Stimulated activated naive B cell treated with anti-CD40 and anti-IgM and Interleukin-4, amounts not matched to agents 10 μg/mL and 1 μg/mL and 100 μg/mL, for 72 hours (primary cell): ENCODE data around the gene ACTR2.
A peak's percentile ranks its signal among the peaks of the same experiment; 100 is the strongest.

ENCODE experiments used
- ATAC-seq, 2 donors: fragments of 150-1000 bp; cut with Tn5 transposase; replicated peaks; 2 replicates each; pipeline ENCODE4 v1.10.0; 2021; ENCODE audit warnings: moderate library complexity in 1 of 2
- DNase-seq: peaks from one replicate; pipeline ENCODE4 v3.0.0; 2021
- H3K27ac Mint-ChIP-seq: one replicate; pipeline ENCODE4 v1.8.0; 2022; ENCODE audit warnings: mild to moderate bottlenecking, mixed read lengths
- H3K27me3 Mint-ChIP-seq, 2 donors: one replicate each; pipeline ENCODE4 v1.8.0; 2022; ENCODE audit warnings: mixed read lengths in 2 of 2
- H3K36me3 Mint-ChIP-seq, 2 donors: one replicate each; pipeline ENCODE4 v1.8.0; 2022; ENCODE audit warnings: mixed read lengths in 2 of 2, mild to moderate bottlenecking in 1 of 2
- H3K4me1 Mint-ChIP-seq, 2 donors: one replicate each; pipeline ENCODE4 v1.8.0; 2022; ENCODE audit warnings: mixed read lengths in 2 of 2, mild to moderate bottlenecking in 1 of 2
- H3K4me3 Mint-ChIP-seq, 2 donors: one replicate each; pipeline ENCODE4 v1.8.0; 2022; ENCODE audit warnings: mild to moderate bottlenecking in 2 of 2, mixed read lengths in 2 of 2, moderate library complexity in 1 of 2
- H3K9me3 Mint-ChIP-seq, 2 donors: one replicate each; pipeline ENCODE4 v1.8.0; 2022; ENCODE audit warnings: mixed read lengths in 2 of 2, mild to moderate bottlenecking in 1 of 2

Gene ACTR2

DNA sequence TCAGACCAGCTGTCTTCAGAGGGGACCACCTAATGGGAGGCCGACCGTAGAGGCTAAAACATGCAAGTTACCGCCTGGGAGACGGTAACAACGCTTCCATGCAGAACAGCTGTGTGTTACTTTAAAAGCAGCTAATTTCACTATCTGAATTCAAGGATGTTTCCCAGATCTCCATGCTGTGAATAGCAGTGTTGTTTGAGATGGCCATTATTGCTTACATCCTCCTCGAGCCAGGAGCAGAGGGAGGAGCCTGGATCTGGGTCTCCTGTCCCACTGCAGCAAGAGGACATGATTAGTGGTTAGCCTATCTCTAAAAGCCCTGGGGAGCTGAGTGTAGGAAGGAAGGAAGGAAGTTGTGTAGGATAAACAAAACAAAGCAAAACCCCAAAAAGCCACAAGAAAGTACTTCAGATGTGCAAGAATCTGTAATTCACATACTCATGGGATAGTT is 50.9 kb downstream of the ACTR2 start:
- ATAC-seq (peak; percentile 11 to 25), DNase-seq (no peak)
- H3K9me3 Mint-ChIP-seq, result no peaks in the 10 kb centered on the region
- no peak overlapping the region for H3K4me3 Mint-ChIP-seq
- peaks cover 14 to 18% of the 10 kb centered on the region in 2 donors for H3K4me1 Mint-ChIP-seq
- H3K36me3 Mint-ChIP-seq, result peaks cover 1 to 7% of the 10 kb centered on the region in 2 donors
- H3K27me3 Mint-ChIP-seq, result no peaks in the 10 kb centered on the region
- H3K27ac Mint-ChIP-seq, result no peak overlapping the region

DNA sequence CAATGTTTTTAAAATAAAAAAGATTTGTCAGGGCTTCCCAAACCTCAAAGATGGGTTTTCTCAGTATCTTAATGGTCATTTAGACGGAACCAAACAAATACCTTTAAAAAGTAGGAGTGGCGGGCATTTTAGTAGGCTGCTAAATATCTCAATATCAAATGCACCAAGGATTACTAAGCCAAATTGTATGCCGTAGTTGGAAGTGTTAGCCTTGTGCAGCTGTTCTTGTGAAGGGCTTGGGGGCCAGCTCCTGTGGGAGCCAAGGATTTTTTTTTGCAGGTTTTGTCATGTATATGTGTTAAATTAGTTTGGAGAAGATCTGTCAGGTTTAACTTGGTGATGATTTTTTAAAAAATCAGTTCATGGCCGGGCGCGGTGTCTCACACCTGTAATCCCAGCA is 52.1 kb downstream of the ACTR2 start:
- Mint-ChIP-seq H3K36me3 (peaks cover 0 to 3% of the 10 kb centered on the region in 2 donors), H3K27ac (no peak overlapping the region), H3K4me3 (no peak overlapping the region), H3K27me3 (no peaks in the 10 kb centered on the region), H3K4me1 (peaks cover 14 to 18% of the 10 kb centered on the region in 2 donors), H3K9me3 (no peaks in the 10 kb centered on the region)
- ATAC-seq (no peak), DNase-seq (no peak)

DNA sequence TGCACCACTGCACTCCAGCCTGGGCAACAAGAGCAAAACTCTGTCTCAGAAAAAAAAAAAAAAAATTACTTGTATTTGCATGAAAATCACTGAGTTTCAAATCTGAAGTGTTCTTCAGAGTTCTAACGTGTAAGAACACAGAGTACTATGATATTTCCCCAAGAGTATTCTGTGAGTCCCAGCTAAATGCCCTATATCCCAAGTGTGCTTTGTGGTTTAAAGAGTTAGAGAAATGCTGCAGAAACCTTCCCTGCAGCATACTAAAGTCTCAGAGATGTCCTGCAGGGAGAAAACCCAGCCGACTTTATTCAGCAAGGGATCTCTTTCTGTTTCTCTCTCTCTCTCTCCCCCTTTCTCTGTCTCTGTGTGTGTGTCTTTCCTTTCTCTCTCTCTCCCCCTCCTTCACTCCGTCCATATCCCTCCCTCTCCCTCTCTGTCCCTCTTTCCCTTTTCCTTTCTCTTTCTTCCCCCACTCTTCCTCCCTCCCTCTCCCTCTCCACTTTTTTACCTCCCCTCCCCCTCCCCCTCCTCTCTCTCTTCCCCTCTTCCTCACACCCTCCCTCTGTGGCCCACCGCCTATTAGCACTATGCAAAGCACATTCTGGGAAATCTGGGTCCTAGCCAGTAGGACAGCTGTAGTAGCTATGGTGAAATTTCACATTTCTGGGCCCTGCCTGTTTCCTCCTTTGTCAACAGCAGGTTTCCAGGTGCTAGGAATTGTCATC is 54.2 kb downstream of the ACTR2 start:
- Mint-ChIP-seq H3K4me1 (peaks cover 14 to 18% of the 10 kb centered on the region in 2 donors), H3K27ac (no peak overlapping the region), H3K9me3 (no peaks in the 10 kb centered on the region), H3K4me3 (no peak overlapping the region), H3K36me3 (no peaks in the 10 kb centered on the region), H3K27me3 (no peaks in the 10 kb centered on the region)
- ATAC-seq, result no peak
- DNase-seq, result no peak

DNA sequence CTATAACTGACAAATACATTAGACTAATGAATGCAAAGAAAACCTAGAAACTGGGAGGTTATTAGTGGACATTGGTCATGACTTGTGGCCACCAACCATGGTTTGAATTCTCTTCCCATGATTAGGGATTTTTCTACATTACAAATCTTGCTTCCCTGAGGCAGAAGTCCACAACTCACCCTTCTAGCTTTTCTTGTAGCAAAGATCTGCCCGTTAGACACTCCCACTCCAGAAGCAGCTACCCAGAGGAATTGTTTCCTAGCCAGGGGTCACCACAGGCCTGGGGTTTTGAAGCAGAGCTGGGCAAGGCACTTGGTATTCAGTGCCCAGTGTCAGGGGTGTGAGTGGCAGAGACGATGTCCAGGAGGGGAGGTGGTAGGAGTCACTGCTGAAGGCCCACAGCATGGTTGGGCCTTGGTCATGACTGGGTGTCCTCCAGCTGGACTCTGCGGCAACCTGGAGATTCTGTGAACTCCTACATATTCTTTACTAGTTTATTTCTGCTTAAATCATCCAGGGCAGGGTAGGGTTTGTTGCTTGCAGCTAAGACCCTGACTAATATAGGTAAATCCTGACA is 54.9 kb downstream of the ACTR2 start:
- no peaks in the 10 kb centered on the region for H3K9me3 Mint-ChIP-seq
- no peak overlapping the region for H3K4me3 Mint-ChIP-seq
- ATAC-seq, result no peak
- DNase-seq, result no peak
- no peak overlapping the region for H3K27ac Mint-ChIP-seq
- H3K4me1 Mint-ChIP-seq, result peaks cover 16 to 22% of the 10 kb centered on the region in 2 donors
- no peaks in the 10 kb centered on the region for H3K36me3 Mint-ChIP-seq
- H3K27me3 Mint-ChIP-seq, result no peaks in the 10 kb centered on the region

DNA sequence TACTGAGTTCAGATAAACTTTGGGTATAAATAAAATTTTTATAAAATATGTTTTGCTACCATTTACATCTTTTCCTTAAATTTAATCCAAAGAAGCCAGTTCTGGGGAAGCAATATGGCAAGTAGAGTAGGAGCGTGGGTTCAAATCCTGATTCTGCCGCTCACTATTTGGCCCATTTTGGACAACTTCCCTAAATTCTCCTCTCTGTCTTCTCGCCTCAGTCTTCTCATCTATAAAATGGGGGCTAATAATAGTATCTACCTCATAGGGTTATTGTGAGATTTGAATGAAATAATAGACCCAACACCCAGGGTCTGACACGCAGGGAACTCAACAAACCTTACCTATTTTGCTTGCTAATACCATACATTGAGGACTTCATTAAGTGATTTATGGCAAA is 59.7 kb downstream of the ACTR2 start:
- ATAC-seq, result no peak
- Mint-ChIP-seq H3K9me3 (no peaks in the 10 kb centered on the region), H3K27me3 (no peaks in the 10 kb centered on the region), H3K4me1 (peaks cover 3 to 5% of the 10 kb centered on the region in 2 donors), H3K27ac (no peak overlapping the region), H3K4me3 (no peak overlapping the region), H3K36me3 (no peaks in the 10 kb centered on the region)
- DNase-seq, result no peak

DNA sequence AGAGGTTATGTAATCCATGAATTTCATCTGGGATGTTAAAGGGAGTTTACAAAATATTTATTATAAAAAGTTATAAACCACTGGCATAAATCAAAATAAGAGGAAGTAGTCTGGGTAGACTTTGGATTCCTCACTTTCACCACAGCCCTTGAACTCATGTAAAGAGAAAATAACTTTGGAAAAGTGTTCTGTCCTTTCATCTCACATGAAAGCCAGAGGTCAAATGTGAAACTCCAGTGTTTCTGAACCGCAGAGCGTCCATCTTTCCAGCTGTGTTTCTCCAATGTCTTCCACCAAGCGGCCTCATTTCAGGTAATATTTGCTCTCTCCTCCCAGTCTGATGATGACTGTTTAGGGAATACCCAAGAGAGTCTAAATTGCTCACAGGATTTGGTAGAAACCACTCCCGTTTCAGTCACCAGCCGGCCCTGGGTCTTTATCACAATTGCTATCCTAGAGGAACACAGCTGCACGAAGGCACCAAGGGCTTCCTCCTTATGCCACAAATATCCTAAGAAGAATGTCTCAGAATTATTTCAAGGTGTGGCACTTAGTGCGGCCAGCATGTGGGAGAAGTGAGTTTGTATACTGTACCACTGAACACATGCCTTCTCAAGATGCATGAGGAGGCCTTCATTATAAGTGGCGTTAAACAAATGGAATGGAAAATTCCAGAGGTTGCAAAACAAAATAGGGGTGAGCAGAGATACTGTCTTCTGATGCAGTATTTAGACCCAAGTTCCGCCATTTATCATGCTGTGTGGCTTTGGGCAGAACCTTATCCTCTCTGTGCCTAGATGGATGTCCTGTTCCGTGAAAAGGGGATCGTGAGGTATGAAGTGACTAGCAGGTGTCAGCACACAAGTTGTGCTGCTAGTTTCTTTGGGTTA is 63.8 kb downstream of the ACTR2 start:
- peaks cover 0 to 6% of the 10 kb centered on the region in 2 donors for H3K27me3 Mint-ChIP-seq
- H3K36me3 Mint-ChIP-seq, result peaks cover 0 to 3% of the 10 kb centered on the region in 2 donors
- ATAC-seq (no peak), DNase-seq (no peak)
- H3K4me3 Mint-ChIP-seq, result no peak overlapping the region
- H3K27ac Mint-ChIP-seq, result no peak overlapping the region
- peaks cover 3 to 5% of the 10 kb centered on the region in 2 donors for H3K4me1 Mint-ChIP-seq
- no peaks in the 10 kb centered on the region for H3K9me3 Mint-ChIP-seq

DNA sequence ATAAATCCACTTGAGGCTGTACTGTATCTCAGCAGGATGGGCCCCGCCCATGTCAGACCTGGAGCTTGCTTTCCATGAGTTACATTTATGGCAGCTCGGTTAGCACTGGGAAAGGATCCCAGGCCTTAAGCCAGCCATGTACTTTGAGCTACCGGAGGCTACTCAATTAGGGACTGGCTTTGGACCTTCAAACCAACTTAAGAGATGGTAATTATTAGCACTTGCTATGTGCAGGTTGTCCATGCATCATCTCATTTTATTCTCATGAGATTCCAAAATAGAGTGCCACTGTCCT is 64.4 kb downstream of the ACTR2 start:
- Mint-ChIP-seq H3K9me3 (no peaks in the 10 kb centered on the region), H3K4me3 (no peak overlapping the region), H3K4me1 (peaks cover under 1 to 1% of the 10 kb centered on the region in 2 donors), H3K27ac (no peak overlapping the region), H3K36me3 (peaks cover 0 to 3% of the 10 kb centered on the region in 2 donors), H3K27me3 (peaks cover 0 to 12% of the 10 kb centered on the region in 2 donors)
- DNase-seq (no peak), ATAC-seq (no peak)

DNA sequence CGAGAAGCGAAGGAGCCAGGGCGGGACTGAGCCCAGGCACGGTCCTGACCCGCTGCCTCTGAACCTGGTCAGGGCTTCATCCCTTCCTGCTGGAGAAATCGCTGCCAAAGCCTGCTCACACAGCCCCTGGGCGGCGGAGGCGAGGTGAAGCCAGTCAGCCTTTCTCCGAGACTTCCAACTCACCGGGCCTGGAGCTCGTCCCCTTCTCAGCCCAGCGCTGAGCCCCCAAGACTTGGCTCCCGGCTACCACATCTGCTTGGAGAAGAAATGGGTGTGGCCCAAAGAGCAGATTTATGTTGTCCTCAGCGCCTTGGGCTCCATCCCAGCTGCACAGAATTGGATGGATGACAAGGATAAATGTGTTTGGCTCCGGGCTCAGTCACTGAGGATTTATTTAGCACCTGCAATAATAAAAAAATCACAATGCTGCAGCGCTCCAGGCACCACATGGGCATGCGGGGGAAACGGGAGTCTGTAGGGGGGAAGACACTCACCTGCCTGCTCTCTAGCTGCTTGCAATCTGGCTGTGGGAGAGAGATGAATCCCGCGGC is 64.9 kb downstream of the ACTR2 start:
- H3K4me1 Mint-ChIP-seq, result no peaks in the 10 kb centered on the region
- H3K27me3 Mint-ChIP-seq, result peaks cover 0 to 12% of the 10 kb centered on the region in 2 donors
- H3K27ac Mint-ChIP-seq, result no peak overlapping the region
- DNase-seq (no peak), ATAC-seq (no peak)
- H3K9me3 Mint-ChIP-seq, result no peaks in the 10 kb centered on the region
- no peak overlapping the region for H3K4me3 Mint-ChIP-seq
- peaks cover 0 to 3% of the 10 kb centered on the region in 2 donors for H3K36me3 Mint-ChIP-seq

DNA sequence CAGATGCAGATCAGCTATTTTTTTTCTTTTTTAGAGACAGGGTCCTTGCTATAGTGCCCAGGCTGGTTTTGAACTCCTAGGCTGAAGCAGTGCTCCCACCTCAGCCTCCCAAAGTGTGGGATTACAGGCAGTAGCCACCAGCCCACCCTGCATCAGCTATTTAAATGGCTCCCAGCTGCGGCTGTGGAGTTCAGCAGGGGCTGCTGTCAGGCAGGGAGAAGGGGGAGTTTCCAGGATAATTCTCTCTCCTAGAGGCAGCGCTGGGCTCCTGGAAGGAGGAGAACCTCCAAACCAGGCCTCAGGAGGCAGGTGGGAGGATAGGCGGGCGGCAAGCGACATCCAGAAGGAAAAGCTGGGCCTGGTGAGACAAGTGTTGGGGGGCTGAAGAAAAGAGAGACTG is 65.7 kb downstream of the ACTR2 start:
- no peak overlapping the region for H3K4me3 Mint-ChIP-seq
- peaks cover 0 to 12% of the 10 kb centered on the region in 2 donors for H3K27me3 Mint-ChIP-seq
- H3K4me1 Mint-ChIP-seq, result peaks cover 1 to 5% of the 10 kb centered on the region in 2 donors
- DNase-seq (no peak), ATAC-seq (no peak)
- no peaks in the 10 kb centered on the region for H3K9me3 Mint-ChIP-seq
- peak overlapping the region; percentile 81 for H3K27ac Mint-ChIP-seq
- H3K36me3 Mint-ChIP-seq, result peaks cover 0 to 3% of the 10 kb centered on the region in 2 donors

DNA sequence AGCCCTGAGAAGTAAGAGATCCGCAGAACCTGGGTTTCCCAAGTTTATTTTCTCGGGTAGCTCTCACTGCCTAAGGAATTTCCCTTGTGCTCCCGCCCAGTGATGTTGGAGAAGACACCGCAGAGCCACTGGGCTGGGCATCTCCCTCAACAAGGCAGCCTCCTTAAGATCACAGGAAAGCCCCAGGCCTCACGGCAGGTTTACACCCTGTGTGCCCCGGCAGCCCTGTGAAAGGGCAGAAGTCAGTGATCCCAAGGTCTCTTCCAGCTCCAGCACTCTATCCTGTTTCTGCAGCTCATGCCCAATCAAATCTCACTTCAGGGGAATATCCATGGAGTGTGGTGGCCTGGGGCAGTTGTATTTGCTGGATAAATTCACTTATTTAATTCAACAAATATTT is 66.5 kb downstream of the ACTR2 start:
- no peaks in the 10 kb centered on the region for H3K9me3 Mint-ChIP-seq
- peaks cover 0 to 3% of the 10 kb centered on the region in 2 donors for H3K36me3 Mint-ChIP-seq
- no peak for ATAC-seq
- H3K27ac Mint-ChIP-seq, result no peak overlapping the region
- H3K4me1 Mint-ChIP-seq, result peaks cover 1 to 8% of the 10 kb centered on the region in 2 donors
- H3K4me3 Mint-ChIP-seq, result no peak overlapping the region
- peaks cover 0 to 12% of the 10 kb centered on the region in 2 donors for H3K27me3 Mint-ChIP-seq
- no peak for DNase-seq

DNA sequence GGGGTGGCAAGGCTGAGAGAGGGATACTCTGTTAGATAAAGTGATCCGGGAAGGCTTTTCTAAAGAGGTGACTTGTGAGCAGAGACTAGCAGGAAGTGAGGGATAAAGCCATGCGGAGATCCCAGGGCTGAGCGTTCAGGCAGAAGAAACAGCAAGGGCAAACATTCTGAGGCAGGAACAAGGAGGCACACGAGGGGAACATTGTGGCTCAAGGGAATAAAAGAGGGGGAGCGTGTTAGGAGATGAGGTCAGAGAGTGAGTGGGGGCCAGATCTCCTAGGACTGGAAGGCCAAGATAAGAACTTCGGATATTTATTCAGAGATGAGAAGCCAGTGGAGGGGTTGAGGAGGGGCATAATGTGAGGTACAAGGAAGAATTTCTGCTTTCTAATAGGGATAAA is 67.1 kb downstream of the ACTR2 start:
- H3K4me3 Mint-ChIP-seq, result no peak overlapping the region
- ATAC-seq (no peak), DNase-seq (no peak)
- peaks cover 5 to 14% of the 10 kb centered on the region in 2 donors for H3K4me1 Mint-ChIP-seq
- H3K36me3 Mint-ChIP-seq, result peaks cover 0 to 3% of the 10 kb centered on the region in 2 donors
- peaks cover 0 to 12% of the 10 kb centered on the region in 2 donors for H3K27me3 Mint-ChIP-seq
- H3K9me3 Mint-ChIP-seq, result no peaks in the 10 kb centered on the region
- no peak overlapping the region for H3K27ac Mint-ChIP-seq

DNA sequence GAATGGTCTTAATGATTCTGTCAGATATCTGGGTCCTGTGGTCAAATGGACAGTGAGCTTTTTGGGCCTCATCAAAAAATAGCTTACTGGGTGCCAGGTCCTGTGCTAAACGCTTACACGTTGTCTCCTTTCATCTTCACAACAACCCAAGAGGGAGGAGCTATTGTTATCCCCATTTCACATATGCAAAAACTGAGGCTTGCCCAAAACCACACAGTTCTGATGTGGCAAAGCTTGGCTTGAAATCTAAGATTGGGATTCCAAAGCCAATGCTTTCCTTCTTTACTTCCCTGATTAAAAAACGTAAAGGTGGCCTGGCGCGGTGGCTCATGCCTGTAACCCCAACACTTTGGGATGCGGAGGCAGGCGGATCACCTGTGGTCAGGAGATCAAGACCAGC is 69.3 kb downstream of the ACTR2 start:
- Mint-ChIP-seq H3K9me3 (no peaks in the 10 kb centered on the region), H3K27ac (no peak overlapping the region), H3K4me3 (no peak overlapping the region), H3K4me1 (peaks cover 21 to 33% of the 10 kb centered on the region in 2 donors), H3K36me3 (peaks cover 0 to 3% of the 10 kb centered on the region in 2 donors), H3K27me3 (peaks cover 5 to 12% of the 10 kb centered on the region in 2 donors)
- ATAC-seq, result no peak
- DNase-seq, result no peak

DNA sequence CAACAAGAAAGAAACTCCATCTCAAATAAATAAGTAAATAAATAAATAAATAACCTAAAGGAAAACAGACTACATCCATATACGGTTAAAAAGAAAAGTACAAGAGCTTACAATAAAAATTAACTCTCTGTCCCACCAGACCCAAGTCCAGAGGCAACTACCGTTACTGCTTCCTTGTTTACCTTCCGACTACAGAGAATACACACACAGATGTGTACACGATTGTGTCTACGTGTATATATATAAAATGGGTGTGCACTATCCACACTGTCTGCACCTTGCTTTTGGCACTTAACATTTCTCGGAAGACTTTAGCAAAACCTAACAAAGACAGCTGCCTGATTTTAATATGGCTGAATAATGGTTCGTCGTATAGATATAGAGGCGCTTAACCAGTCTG is 69.9 kb downstream of the ACTR2 start:
- H3K27me3 Mint-ChIP-seq, result peaks cover 5 to 12% of the 10 kb centered on the region in 2 donors
- ATAC-seq, result no peak

DNA sequence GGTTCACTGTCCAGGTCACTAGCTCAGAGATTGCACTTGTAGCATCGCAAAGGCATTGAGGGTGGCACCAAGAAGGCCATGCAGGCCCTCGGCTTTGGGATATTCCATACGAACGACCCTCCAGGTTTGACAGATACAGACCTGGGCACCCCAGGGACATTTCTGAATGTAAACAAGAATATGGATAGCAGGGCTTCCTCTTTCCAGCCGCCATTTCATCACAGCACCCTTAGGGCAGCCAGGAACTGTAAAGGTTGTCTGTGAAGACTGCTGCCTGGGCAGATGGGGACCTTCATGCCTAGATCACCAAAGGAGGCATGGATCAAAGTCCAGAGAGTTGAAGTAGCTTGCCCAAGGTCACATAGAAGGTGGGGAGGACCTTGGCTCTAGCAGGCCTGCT is 70.5 kb downstream of the ACTR2 start:
- ATAC-seq (no peak), DNase-seq (no peak)
- Mint-ChIP-seq H3K36me3 (peaks cover 0 to 3% of the 10 kb centered on the region in 2 donors), H3K27me3 (peaks cover 5 to 13% of the 10 kb centered on the region in 2 donors), H3K9me3 (no peaks in the 10 kb centered on the region), H3K27ac (no peak overlapping the region), H3K4me1 (peaks cover 30 to 44% of the 10 kb centered on the region in 2 donors), H3K4me3 (no peak overlapping the region)

More for the DNA sequence above, 69.9 kb downstream of the ACTR2 start:
- Mint-ChIP-seq H3K36me3 (peaks cover 0 to 3% of the 10 kb centered on the region in 2 donors), H3K9me3 (no peaks in the 10 kb centered on the region), H3K4me1 (peaks cover 26 to 39% of the 10 kb centered on the region in 2 donors), H3K27ac (no peak overlapping the region), H3K4me3 (no peak overlapping the region)
- no peak for DNase-seq
